Common myeloid progenitor, CD34-positive (primary cell): ENCODE measurements around the gene IGFBP1.

Experiments used
- CTCF ChIA-PET: fragments of 350-600 bp; sonication (Branson Sonifier 250); formaldehyde crosslinking; loops from one replicate; lab custom pipeline; 2021; ENCODE audit warnings: antibody characterized with exemption; lab: Charles Lee
- POLR2A ChIA-PET: fragments of 350-600 bp; sonication (Branson Sonifier 250); formaldehyde crosslinking; loops from one replicate; lab custom pipeline; 2021; ENCODE audit warnings: antibody characterized with exemption; lab: Charles Lee
- DNase-seq, 3 donors: peaks; one replicate each; pipeline versions ENCODE4 v3.0.0 to v3.0.0-alpha.2; 2013
- H3K27ac ChIP-seq, 2 experiments: 1 replicate in 1 of 2; 2 replicates in 1 of 2; pipeline ENCODE4 v1.7.0; 2013; ENCODE audit warnings: inconsistent platforms in 2 of 2, low read length in 2 of 2, mild to moderate bottlenecking in 2 of 2, low read depth in 1 of 2, moderate library complexity in 1 of 2; ENCODE audit not compliant: severe bottlenecking in 2 of 2, insufficient read depth in 1 of 2, poor library complexity in 1 of 2
- H3K27me3 ChIP-seq, 5 experiments: replicated peaks in 2 of 5; 1 replicate in 3 of 5; 2 replicates in 2 of 5; pipeline versions ENCODE4 v1.6.1 to v1.7.0; 2013; ENCODE audit warnings: low read length in 4 of 5, mild to moderate bottlenecking in 2 of 5, moderate library complexity in 2 of 5, inconsistent platforms in 1 of 5; ENCODE audit not compliant: insufficient read depth in 5 of 5, control insufficient read depth in 4 of 5
- H3K36me3 ChIP-seq, 4 experiments: 1 replicate in 2 of 4; 2 replicates in 2 of 4; pipeline versions ENCODE4 v1.6.1 to v1.7.0; 2013; ENCODE audit warnings: low read length in 3 of 4, control low read depth in 1 of 4, mild to moderate bottlenecking in 1 of 4; ENCODE audit not compliant: control insufficient read depth in 4 of 4, insufficient read depth in 4 of 4
- H3K4me1 ChIP-seq, 4 experiments: 1 replicate in 3 of 4; 2 replicates in 1 of 4; pipeline versions ENCODE4 v1.6.1 to v1.7.1; 2013; ENCODE audit warnings: low read length in 3 of 4, mild to moderate bottlenecking in 3 of 4, control low read depth in 1 of 4, inconsistent platforms in 1 of 4, moderate library complexity in 1 of 4; ENCODE audit not compliant: control insufficient read depth in 4 of 4, insufficient read depth in 4 of 4; ENCODE audit errors: control extremely low read depth in 1 of 4
- H3K4me3 ChIP-seq, 7 experiments: 1 replicate in 4 of 7; 2 replicates in 3 of 7; pipeline versions ENCODE4 v1.5.1 to v1.7.0; 2013; ENCODE audit warnings: mild to moderate bottlenecking in 7 of 7, low read length in 6 of 7, moderate library complexity in 6 of 7, inconsistent platforms in 2 of 7, low read depth in 2 of 7, control low read depth in 1 of 7; ENCODE audit not compliant: insufficient read depth in 4 of 7, control insufficient read depth in 1 of 7; ENCODE audit errors: extremely low read depth in 1 of 7
- H3K9me3 ChIP-seq, 5 experiments: 1 replicate in 4 of 5; 2 replicates in 1 of 5; pipeline versions ENCODE4 v1.6.1 to v1.7.1; 2013; ENCODE audit warnings: low read length in 4 of 5, mild to moderate bottlenecking in 2 of 5, inconsistent platforms in 1 of 5, low read depth in 1 of 5, moderate library complexity in 1 of 5; ENCODE audit not compliant: control insufficient read depth in 4 of 5, insufficient read depth in 2 of 5; ENCODE audit errors: control extremely low read depth in 1 of 5
- WGBS: methylation state at CpG from one replicate; pipeline ENCODE4 v1.1.5; 2013; ENCODE audit not compliant: insufficient coverage; 5-methylcytosine and 5-hydroxymethylcytosine counted together

The IGFBP1 gene

DNA sequence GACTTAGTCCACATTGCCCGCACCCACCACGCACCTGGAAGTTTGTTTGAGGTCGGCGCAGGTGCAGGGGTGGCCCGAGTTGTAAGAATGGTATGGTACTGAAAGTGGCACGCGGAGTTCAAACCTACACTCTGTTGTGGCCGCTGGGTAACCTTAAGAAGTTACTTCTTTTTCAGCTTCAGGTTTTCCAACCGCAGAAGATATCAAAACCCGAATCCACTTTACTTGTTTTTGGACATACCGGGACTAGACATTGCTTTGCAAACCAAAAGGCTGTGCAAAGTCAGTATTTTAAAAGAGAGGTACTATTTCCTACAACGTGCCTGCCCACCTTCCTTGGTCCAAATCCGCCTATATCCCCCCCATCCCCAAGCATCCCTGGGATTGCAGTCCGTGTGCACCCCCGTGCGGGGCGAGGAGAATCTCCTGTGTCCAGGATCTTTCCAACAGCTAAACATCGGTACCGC, 31.7 kb downstream of the IGFBP1 start:
- POLR2A ChIA-PET = no interaction called here
- Histone ChIP-seq H3K27ac (no peak overlapping the region), H3K4me3 (peak overlapping the region in 1 of 7 experiments; percentile 57), H3K9me3 (peaks cover 0 to 7% (median 0%) of the 10 kb centered on the region in 5 experiments), H3K4me1 (peaks cover 0 to 27% (median 18%) of the 10 kb centered on the region in 4 experiments), H3K36me3 (no peaks in the 10 kb centered on the region), H3K27me3 (peaks cover 21 to 92% (median 50%) of the 10 kb centered on the region in 5 experiments)
- DNase-seq = peak in 1 of 3 donors; percentile 13
- CTCF ChIA-PET = interaction anchor here (0.9 to 6.6 kb wide), 7 partner anchors 10 to 1261 kb away, joined by 3 to 43 read pairs (median 4); no protein-coding TSS in a partner anchor
- WGBS = 12% methylated on average over 19 of the region's 19 CpGs

DNA sequence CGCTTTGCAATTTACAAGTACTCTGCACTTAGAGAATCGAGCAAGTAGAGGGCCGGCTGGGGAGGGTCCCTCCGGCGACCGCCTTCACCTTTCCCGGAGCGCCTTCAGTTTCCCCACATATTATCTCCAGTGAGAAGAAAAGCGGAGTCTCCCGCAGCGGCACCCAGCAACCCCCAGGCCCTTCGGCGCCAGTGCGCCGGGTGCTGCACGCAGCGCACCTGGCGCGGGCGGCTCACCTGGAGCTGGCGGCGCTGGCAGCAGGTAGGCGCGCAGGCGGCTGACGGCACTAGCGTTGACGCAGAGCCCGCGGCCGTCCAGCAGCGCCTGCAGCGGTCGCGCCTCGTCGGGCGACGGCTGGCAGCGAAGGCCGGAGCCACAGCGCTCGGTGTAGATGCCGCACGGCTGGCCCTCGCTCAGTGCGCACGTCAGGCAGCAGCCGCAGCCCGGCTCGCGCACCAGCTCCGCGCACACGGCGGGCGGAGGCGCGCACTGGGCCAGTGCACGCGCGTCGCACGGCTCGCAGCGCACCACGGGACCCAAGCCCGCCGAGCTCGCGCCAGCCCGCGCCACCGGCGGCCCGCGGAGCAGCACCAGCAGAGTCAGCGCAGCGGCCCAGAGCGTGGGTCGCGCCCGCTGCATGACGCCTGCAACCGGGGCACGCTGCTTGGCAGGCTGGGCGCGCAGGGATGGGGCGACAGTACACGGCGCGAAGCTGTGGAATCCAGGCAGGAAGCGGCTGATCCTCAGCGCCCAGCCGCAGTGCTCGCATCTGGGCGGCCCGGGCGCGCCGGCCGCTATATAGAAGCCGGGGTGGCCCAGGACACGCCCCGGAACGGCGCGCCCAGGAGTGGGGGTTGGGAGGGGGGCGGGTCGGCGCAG, 32.5 kb downstream of the IGFBP1 start, which contains the start of gene IGFBP3:
TSS of gene IGFBP3 (minus strand) at position 771 of the 879 bp plus-strand sequence. CDS start at position 639, 132 bp downstream.
- H3K36me3 ChIP-seq = no peaks in the 10 kb centered on the region
- DNase-seq = peak; percentile 48 to 78 (median 73)
- ChIA-PET CTCF (interaction anchor here (0.6 to 6.6 kb wide), 8 partner anchors 11 to 1260 kb away, joined by 3 to 43 read pairs (median 4); no protein-coding TSS in a partner anchor), POLR2A (no interaction called here)
- no peak within 1 kb of the TSS for H3K27ac ChIP-seq
- H3K9me3 ChIP-seq = peaks cover 0 to 7% (median 0%) of the 10 kb centered on the region in 5 experiments
- peaks cover 21 to 96% (median 56%) of the 10 kb centered on the region in 5 experiments for H3K27me3 ChIP-seq
- WGBS = 1% methylated on average over 107 of the region's 111 CpGs
- peak within 1 kb of the TSS in 5 of 7 experiments; percentile 5 to 57 (median 37) for H3K4me3 ChIP-seq
- H3K4me1 ChIP-seq = peaks cover 0 to 27% (median 18%) of the 10 kb centered on the region in 4 experiments

DNA sequence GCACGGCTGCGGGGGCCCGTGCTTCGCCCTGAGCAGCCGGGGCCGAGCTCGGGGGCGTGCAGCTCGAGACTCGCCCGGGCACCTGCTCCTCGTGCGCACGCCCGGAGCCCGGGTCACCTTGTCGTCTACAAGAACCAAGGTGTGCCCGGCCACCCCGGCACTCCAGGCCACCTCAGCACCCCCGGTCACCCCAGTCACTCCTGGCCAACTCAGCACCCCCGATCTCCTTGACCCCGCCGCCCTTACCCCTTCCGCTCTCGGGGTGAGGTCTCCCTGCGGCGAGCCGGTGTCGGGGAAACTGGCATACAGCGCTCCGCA, 33.1 kb downstream of the IGFBP1 start:
- POLR2A ChIA-PET = no interaction called here
- Histone ChIP-seq H3K4me1 (peaks cover 0 to 27% (median 18%) of the 10 kb centered on the region in 4 experiments), H3K9me3 (peaks cover 0 to 7% (median 0%) of the 10 kb centered on the region in 5 experiments), H3K36me3 (no peaks in the 10 kb centered on the region), H3K27me3 (peaks cover 19 to 91% (median 55%) of the 10 kb centered on the region in 5 experiments), H3K27ac (no peak overlapping the region), H3K4me3 (peak overlapping the region in 1 of 7 experiments; percentile 55)
- CTCF ChIA-PET = interaction anchor here (0.6 to 6.6 kb wide), 5 partner anchors 47 to 1260 kb away, joined by 3 to 43 read pairs (median 3); no protein-coding TSS in a partner anchor
- DNase-seq = peak in 1 of 3 donors; percentile 17
- 2% methylated on average over 29 of the region's 31 CpGs for WGBS

GRCh38 chr7:45921699-45922519, 33.6 kb downstream of the IGFBP1 start:
- Histone ChIP-seq H3K36me3 (no peaks in the 10 kb centered on the region), H3K4me1 (peaks cover 0 to 27% (median 18%) of the 10 kb centered on the region in 4 experiments), H3K27me3 (peaks cover 19 to 86% (median 55%) of the 10 kb centered on the region in 5 experiments), H3K27ac (no peak overlapping the region), H3K9me3 (peaks cover 0 to 7% (median 0%) of the 10 kb centered on the region in 5 experiments), H3K4me3 (no peak overlapping the region)
- CTCF ChIA-PET = interaction anchor here (0.9 to 6.6 kb wide), 19 partner anchors 13 to 1266 kb away, joined by 3 to 43 read pairs (median 5); no protein-coding TSS in a partner anchor
- peak; percentile 48 to 57 (median 51) for DNase-seq
- POLR2A ChIA-PET = no interaction called here
- 2% methylated on average over 33 of the region's 36 CpGs for WGBS

DNA sequence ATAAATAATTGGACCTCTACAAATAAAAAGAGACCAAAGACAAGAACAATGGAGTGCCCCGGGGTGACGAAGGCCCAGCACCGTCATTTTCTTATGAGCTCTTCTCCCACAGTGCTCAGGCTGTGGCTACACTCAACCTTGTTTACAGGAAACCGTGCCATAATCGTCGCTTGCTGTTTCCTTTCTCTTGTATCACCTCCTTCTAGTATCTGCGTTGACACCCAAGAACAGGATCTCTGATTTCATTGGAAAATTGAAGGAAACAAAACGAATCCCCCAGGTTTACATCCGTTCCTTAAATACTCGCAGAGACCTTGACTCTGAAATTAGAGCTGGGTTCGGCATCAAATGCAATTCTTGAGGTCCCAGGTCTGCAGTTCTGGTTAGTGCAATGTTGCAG, 34.5 kb downstream of the IGFBP1 start:
- Histone ChIP-seq H3K27ac (no peak overlapping the region), H3K4me1 (peaks cover 0 to 26% (median 17%) of the 10 kb centered on the region in 4 experiments), H3K36me3 (no peaks in the 10 kb centered on the region), H3K4me3 (peak overlapping the region in 2 of 7 experiments; percentile 23 to 45), H3K27me3 (peaks cover 17 to 86% (median 53%) of the 10 kb centered on the region in 5 experiments), H3K9me3 (peaks cover 0 to 7% (median 0%) of the 10 kb centered on the region in 5 experiments)
- DNase-seq = peak in 1 of 3 donors; percentile 9
- WGBS = 0% methylated on average over 10 of the region's 11 CpGs
- ChIA-PET CTCF (interaction anchor here (0.7 to 6.6 kb wide), 24 partner anchors 12 to 1355 kb away, joined by 3 to 43 read pairs (median 4); no protein-coding TSS in a partner anchor), POLR2A (no interaction called here)

- Histone ChIP-seq H3K27ac (no peak overlapping the region), H3K4me1 (peaks cover 0 to 26% (median 17%) of the 10 kb centered on the region in 4 experiments), H3K9me3 (peaks cover 0 to 7% (median 0%) of the 10 kb centered on the region in 5 experiments), H3K27me3 (peaks cover 16 to 81% (median 48%) of the 10 kb centered on the region in 5 experiments), H3K4me3 (peak overlapping the region in 1 of 7 experiments; percentile 45), H3K36me3 (no peaks in the 10 kb centered on the region)
- 9% methylated on average over 8 of the region's 9 CpGs for WGBS
- POLR2A ChIA-PET = no interaction called here
- CTCF ChIA-PET = interaction anchor here (0.8 to 6.6 kb wide), 21 partner anchors 12 to 1354 kb away, joined by 3 to 43 read pairs (median 5); no protein-coding TSS in a partner anchor
- peak; percentile 59 to 79 (median 74) for DNase-seq
Observed at GRCh38 chr7:45923290-45923689, 35.0 kb downstream of the IGFBP1 start.
